Suppressor macrophage treated with lipopolysaccharide for 4 hours (primary cell): ENCODE data around the gene USP15.
"Not testable (repeated sequence)": the region's sequence is repeated elsewhere in the genome, so short reads cannot be mapped to it uniquely, and the experiment has no call there.

Experiments used
- DNase-seq: peaks from one replicate; pipeline ENCODE4 v3.0.0-alpha.2; 2020

USP15 gene

GRCh38 chr12:62332598-62332997 lies 72.4 kb downstream of the USP15 start:
- DNase-seq, result no peak

- no peak for DNase-seq
These were observed 74.9 kb downstream of the USP15 start for GRCh38 chr12:62335057-62335456.

DNA sequence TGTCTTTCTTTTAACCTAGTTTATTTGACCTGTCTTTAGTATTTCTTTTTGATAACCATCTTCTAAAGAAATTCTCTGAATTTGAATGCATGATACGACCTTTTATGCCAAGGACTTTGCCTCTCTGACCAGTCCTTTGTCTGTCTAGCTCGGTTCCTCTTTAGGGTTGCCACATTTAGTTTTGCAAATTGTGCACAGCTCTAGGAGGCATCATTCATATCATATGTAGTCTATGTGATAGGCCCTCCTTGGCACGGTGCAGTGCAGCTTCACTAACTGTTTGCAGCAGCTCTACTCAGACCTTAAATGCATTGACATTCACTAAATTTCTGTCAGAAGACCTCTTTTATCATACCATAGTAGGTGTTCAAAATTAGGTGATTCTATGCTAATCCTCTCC lies 75.6 kb downstream of the USP15 start:
- peak; percentile 35 for DNase-seq

DNA sequence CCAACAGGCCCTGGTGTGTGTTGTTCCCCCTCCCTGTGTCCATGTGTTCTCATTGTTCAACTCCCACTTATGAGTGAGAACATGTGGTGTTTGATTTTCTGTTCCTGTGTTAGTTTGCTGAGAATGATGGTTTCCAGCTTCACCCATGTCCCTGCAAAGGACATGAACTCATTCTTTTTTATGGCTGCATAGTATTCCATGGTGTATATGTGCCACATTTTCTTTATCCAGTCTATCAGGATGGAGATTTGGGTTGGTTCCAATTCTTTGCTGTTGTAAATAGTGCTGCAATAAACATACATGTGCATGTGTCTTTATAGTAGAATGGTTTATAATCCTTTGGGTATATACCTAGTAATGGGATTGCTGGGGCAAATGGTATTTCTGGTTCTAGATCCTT lies 77.4 kb downstream of the USP15 start:
- not testable (repeated sequence) for DNase-seq

- not testable (repeated sequence) for DNase-seq
These were observed 82.6 kb downstream of the USP15 start for GRCh38 chr12:62342614-62343303.

GRCh38 chr12:62343304-62344120 lies 83.3 kb downstream of the USP15 start:
- DNase-seq, result not testable (repeated sequence)

DNA sequence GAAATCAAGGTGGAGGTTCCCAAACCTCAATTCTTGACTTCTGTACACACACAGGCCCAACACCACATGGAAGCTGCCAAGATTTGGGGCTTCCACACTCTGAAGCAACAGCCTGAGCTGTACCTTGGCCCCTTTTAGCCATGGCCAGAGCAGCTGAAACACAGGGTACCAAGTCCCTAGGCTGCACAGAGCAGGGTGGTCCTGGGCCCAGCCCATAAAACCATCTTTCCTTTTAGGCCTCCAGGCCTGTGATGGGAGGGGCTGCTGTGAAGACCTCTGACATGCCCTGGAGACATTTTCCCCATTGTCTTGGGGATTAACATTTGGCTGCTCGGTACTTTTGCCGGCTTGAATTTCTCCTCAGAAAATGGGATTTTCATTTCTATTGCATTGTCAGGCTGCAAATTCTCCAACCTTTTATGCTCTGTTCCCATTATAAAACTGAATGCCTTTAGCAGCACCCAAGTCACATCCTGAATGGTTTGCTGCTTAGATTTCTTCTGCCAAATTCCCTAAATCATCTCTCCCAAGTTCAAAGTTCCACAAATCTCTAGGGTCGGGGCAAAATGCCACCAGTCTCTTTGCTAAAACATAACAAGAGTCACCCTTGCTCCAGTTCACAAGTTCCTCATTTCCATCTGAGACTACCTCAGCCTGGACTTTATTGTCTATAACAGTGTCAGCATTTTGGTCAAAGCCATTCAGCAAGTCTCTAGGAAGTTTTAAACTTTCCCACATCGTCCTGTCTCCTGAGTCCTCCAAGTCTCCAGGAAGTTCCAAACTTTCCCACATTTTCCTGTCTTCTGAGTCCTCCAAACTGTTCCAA lies 84.7 kb downstream of the USP15 start:
- DNase-seq, result peak; percentile 39

- peak; percentile 19 for DNase-seq
These were observed 85.5 kb downstream of the USP15 start for GRCh38 chr12:62345667-62346066.

- DNase-seq, result no peak
These were observed 86.6 kb downstream of the USP15 start for GRCh38 chr12:62346817-62347216.

- DNase-seq, result no peak
These were observed 87.9 kb downstream of the USP15 start for GRCh38 chr12:62347922-62348650.

- no peak for DNase-seq
These were observed 90.3 kb downstream of the USP15 start for GRCh38 chr12:62350554-62350953.

- DNase-seq, result no peak
These were observed 91.1 kb downstream of the USP15 start for GRCh38 chr12:62351326-62351725.

DNA sequence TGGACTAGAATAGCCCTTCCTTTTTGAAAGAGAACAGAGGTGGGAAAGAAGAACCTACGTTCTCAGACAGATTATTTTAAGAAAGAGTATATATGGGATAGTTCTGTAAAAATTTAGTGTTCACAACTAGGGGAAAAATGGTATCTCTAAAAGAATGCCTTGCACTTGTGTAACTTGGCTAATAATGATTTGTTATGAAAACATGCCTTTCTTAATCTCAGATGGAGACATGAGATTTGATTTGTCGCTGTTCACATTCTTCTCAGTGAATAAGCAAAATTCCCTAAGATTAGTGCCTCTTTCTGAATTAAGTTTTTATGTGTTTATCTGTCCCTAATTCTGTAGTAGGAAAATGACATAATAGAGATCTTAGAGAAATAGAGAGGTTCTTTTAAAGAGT lies 100.8 kb downstream of the USP15 start:
- no peak for DNase-seq

- DNase-seq, result no peak
These were observed 103.3 kb downstream of the USP15 start for GRCh38 chr12:62363506-62363905.

- not testable (repeated sequence) for DNase-seq
These were observed 104.5 kb downstream of the USP15 start for GRCh38 chr12:62364697-62365096.

DNA sequence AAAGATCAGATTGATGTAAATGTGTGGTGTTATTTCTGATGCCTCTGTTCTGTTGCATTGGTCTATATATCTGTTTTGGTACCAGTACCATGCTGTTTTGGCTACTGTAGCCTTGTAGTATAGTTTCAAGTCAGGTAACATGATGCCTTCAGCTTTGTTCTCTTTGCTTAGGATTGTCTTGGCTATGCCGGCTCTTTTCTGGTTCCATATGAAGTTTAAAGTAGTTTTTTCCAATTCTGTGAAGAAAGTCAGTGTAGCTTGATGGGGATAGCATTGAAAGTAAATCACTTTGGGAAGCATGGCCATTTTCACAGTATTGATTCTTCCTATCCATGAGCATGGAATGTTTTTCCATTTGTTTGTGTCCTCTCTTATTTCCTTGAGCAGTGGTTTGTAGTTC lies 105.6 kb downstream of the USP15 start:
- not testable (repeated sequence) for DNase-seq

DNA sequence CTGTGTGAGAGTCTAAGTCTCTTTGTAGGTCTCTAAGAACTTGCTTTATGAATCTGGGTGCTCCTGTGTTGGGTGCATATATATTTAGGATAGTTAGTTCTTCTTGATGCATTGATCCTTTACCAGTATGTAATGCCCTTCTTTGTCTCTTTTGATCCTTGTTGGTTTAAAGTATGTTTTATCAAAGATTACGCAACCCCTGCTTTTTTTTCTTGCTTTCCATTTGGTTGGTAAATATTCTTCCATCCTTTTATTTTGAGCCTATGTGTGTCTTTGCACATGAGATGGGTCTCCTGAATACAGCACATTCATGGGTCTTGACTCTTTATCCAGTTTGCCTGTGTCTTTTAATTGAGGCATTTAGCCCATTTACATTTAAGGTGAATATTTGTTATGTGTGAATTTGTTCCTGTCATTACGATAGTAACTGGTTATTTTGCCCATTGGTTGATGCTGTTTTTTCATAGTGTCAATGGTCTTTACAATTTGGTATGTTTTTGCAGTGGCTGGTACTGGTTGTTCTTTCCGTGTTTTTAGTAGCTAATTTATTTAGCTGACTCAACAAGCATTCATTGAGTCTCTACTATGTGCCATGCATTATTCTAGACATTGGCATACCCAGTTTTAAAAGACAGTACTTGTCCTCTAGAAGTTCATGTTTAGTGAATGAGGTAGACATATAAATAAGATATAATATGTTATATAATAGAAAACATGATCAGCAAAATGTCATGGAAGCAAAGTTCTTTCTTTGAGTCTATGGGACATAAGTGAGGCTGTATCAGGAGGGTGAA lies 108.4 kb downstream of the USP15 start:
- not testable (repeated sequence) for DNase-seq

GRCh38 chr12:62370189-62370588 lies 110.0 kb downstream of the USP15 start:
- no peak for DNase-seq

DNA sequence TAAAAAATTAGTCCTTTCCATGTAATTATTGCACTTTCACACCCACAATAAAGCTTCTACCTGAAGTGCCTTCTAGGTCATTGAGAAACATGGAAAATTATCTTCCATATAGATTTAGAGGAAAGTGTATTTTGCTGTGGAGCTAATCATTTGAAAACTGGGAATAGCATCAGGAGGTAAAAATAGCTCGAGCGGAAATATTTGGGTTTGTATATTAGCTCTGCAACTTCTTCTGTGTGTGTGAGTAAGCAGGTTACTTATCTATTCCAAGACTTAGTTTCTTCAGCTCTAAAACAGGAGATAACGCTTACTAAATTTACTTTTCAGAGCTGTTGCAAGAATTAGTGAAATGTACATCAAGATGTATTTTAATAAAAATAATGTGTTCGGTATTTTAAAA lies 111.5 kb downstream of the USP15 start:
- DNase-seq, result no peak

GRCh38 chr12:62372134-62372533 lies 111.9 kb downstream of the USP15 start:
- no peak for DNase-seq

GRCh38 chr12:62372825-62373224 lies 112.6 kb downstream of the USP15 start:
- DNase-seq, result peak; percentile 18

DNA sequence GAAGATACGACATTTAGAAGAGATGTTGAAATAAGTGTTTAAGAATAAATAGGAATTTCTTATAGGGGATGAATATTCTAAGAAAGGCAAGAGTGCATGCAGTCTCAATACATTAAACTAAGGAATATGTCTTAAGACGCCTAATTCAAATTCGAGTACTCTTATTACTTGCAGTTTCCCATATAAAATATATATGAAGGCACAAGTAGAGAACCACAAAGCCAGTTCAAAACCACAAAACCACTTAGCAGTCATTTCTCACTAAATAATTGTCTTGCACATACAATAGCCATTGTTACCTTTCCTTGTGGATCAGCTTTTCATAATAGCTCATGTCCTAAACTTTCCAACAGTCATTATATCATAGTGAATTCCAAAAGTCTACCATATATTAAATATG lies 115.4 kb downstream of the USP15 start:
- DNase-seq, result no peak
